Peyer's patch (tissue), 4 donors: ENCODE measurements around the gene TOPAZ1.

Experiments
- CTCF ChIP-seq, 6 experiments: fragments of 450-650 bp in 4 of 6; fragments of 200-600 bp in 2 of 6; sonication (generic) in 1 of 6; IDR thresholded peaks; one replicate each; pipeline ENCODE4 v1.5.1; 2017 to 2019; ENCODE audit warnings: antibody characterized with exemption in 6 of 6, mild to moderate bottlenecking in 3 of 6, moderate library complexity in 1 of 6
- POLR2A ChIP-seq, 2 donors: fragments of 450-650 bp; IDR thresholded peaks; one replicate each; pipeline ENCODE4 v1.5.1; 2017; ENCODE audit warnings: antibody characterized with exemption in 2 of 2, mild to moderate bottlenecking in 2 of 2, moderate library complexity in 2 of 2

DNA sequence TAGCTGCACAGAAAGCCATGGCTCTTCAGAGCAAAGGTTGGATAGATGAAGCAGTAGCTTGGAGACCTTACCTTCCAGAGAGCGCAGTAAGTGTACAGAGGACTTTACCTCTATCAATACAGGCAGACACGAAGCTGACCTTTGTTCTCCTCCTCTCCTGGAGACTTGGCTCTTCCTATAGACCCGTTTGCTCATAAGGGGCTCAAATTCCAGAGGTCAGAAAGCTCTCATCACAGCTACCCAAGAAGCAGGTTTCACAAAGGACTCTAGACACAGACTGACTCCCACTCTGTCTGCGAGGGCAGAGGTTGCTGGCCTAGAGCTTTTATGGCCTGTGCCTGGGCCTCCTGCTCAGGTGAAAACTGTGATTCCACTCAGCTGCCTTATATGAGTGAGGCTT, 35.4 kb upstream of the TOPAZ1 start:
- TF ChIP-seq CTCF (IDR thresholded peaks at IDR 0.05) (peak in 1 of 6 experiments; percentile 7), POLR2A (IDR thresholded peaks at IDR 0.05) (no peak)
